ENCODE measurements around the gene GCDH. TPM values are rescaled to one million over a fixed set of nuclear protein-coding genes. Genes with fewer than 3 reads are reported as not detected.
"Not testable (repeated sequence)": the region's sequence is repeated elsewhere in the genome, so short reads cannot be mapped to it uniquely, and the experiment has no call there.

Gene GCDH
- total RNA-seq, 1 donor from 2014 or later: 14.7 TPM

GRCh38 chr19:12872941-12873890 lies 17.7 kb upstream of the GCDH start:
- DNase-seq: no peak

GRCh38 chr19:12873891-12874745 lies 16.8 kb upstream of the GCDH start:
- no peak for DNase-seq

GRCh38 chr19:12875086-12875485 lies 15.9 kb upstream of the GCDH start:
- no peak for DNase-seq

GRCh38 chr19:12880551-12881171 lies 10.3 kb upstream of the GCDH start:
- DNase-seq: no peak

- peak; percentile 84 for DNase-seq
Observed at GRCh38 chr19:12881172-12881808, 9.7 kb upstream of the GCDH start, which contains the start of gene DNASE2. Gene DNASE2, minus strand, starts transcription at chr19:12881449. Its CDS starts 74 bp downstream, at chr19:12881375.

- DNase-seq: no peak
Observed at GRCh38 chr19:12882589-12882988, 8.4 kb upstream of the GCDH start.

- DNase-seq: no peak
Observed at GRCh38 chr19:12884202-12884601, 6.8 kb upstream of the GCDH start.

- DNase-seq: no peak
Observed at GRCh38 chr19:12884627-12884925, 6.4 kb upstream of the GCDH start.

GRCh38 chr19:12884926-12885748 lies 5.8 kb upstream of the GCDH start:
- DNase-seq: no peak

- DNase-seq: no peak
Observed at GRCh38 chr19:12885749-12886650, 5.0 kb upstream of the GCDH start.

- no peak for DNase-seq
Observed at GRCh38 chr19:12886651-12886968, 4.3 kb upstream of the GCDH start.

GRCh38 chr19:12886969-12887747 lies 3.8 kb upstream of the GCDH start, which contains the start of gene KLF1:
Gene KLF1, minus strand, starts transcription at chr19:12887201. Its CDS starts 61 bp downstream, at chr19:12887140.
- DNase-seq: no peak

- no peak for DNase-seq
Observed at GRCh38 chr19:12888006-12888603, 2.9 kb upstream of the GCDH start.

GRCh38 chr19:12890299-12890786 lies 617 bp upstream of the GCDH start:
- DNase-seq: not testable (repeated sequence)

GRCh38 chr19:12891553-12892021 lies 627 bp downstream of the GCDH start:
- no peak for DNase-seq

GRCh38 chr19:12893582-12893981 lies 2.6 kb downstream of the GCDH start:
- DNase-seq: no peak

- DNase-seq: no peak
Observed at GRCh38 chr19:12896460-12896859, 5.5 kb downstream of the GCDH start.

GRCh38 chr19:12899891-12900518 lies 9.0 kb downstream of the GCDH start:
- DNase-seq: no peak

Data from occipital lobe (tissue), 2 donors.